CD4-positive, alpha-beta T cell (primary cell): ENCODE data around the gene CSNK1E. TPM values are rescaled to one million over a fixed set of nuclear protein-coding genes. Genes with fewer than 3 reads are reported as not detected.

Experiments used
- ATAC-seq: fragments of 200-7000 bp; cut with Tn5 transposase; one replicate; pipeline ENCODE4 v1.10.0; 2022; ENCODE audit warnings: mild to moderate bottlenecking; ENCODE audit not compliant: poor library complexity
- CTCF ChIA-PET: fragments of 350-600 bp; sonication (Branson Sonifier 250); formaldehyde crosslinking; loops from one replicate; lab custom pipeline; 2021; ENCODE audit warnings: antibody characterized with exemption, inconsistent platforms; lab: Charles Lee
- POLR2A ChIA-PET: fragments of 350-600 bp; sonication (Branson Sonifier 250); formaldehyde crosslinking; loops from one replicate; lab custom pipeline; 2021; ENCODE audit warnings: antibody characterized with exemption, inconsistent platforms; lab: Charles Lee
- DNase-seq, 14 experiments: peaks; one replicate each; pipeline ENCODE4 v3.0.0-alpha.2; 2013 to 2020; ENCODE audit warnings: mixed read lengths in 2 of 14
- H3K27ac ChIP-seq, 2 donors: one replicate each; pipeline versions ENCODE4 v1.5.1 to v1.7.0; 2013; ENCODE audit warnings: low read length in 2 of 2, low read depth in 1 of 2, mild to moderate bottlenecking in 1 of 2
- H3K27me3 ChIP-seq, 2 experiments: 1 replicate in 1 of 2; 2 replicates in 1 of 2; pipeline versions ENCODE4 v1.6.1 to v1.7.0; 2013; ENCODE audit warnings: low read length in 2 of 2, control low read depth in 1 of 2, mild to moderate bottlenecking in 1 of 2, moderate library complexity in 1 of 2; ENCODE audit not compliant: insufficient read depth in 2 of 2, control insufficient read depth in 1 of 2
- H3K36me3 ChIP-seq: one replicate; pipeline ENCODE4 v1.6.1; 2013; ENCODE audit warnings: low read length, control low read depth; ENCODE audit not compliant: insufficient read depth
- H3K4me1 ChIP-seq: one replicate; pipeline ENCODE4 v1.6.1; 2013; ENCODE audit warnings: low read length, control low read depth; ENCODE audit not compliant: insufficient read depth
- H3K4me3 ChIP-seq: one replicate; pipeline ENCODE4 v1.5.1; 2013; ENCODE audit warnings: mild to moderate bottlenecking, low read length, moderate library complexity
- H3K9me3 ChIP-seq, 2 experiments: 1 replicate in 1 of 2; 2 replicates in 1 of 2; pipeline versions ENCODE4 v1.6.1 to v1.7.0; 2013; ENCODE audit warnings: low read length in 2 of 2, mild to moderate bottlenecking in 2 of 2, control low read depth in 1 of 2, moderate library complexity in 1 of 2; ENCODE audit not compliant: control insufficient read depth in 1 of 2, insufficient read depth in 1 of 2
- H3K27ac Mint-ChIP-seq: one replicate; pipeline ENCODE4 v1.8.0; 2020; ENCODE audit warnings: mixed read lengths
- H3K27me3 Mint-ChIP-seq: one replicate; pipeline ENCODE4 v1.8.0; 2021; ENCODE audit warnings: mixed read lengths
- H3K36me3 Mint-ChIP-seq: one replicate; pipeline ENCODE4 v1.8.0; 2021; ENCODE audit warnings: low read depth, mixed read lengths
- H3K4me1 Mint-ChIP-seq: one replicate; pipeline ENCODE4 v1.8.0; 2021; ENCODE audit warnings: low read depth, mixed read lengths
- H3K4me3 Mint-ChIP-seq: one replicate; pipeline ENCODE4 v1.8.0; 2020; ENCODE audit warnings: mild to moderate bottlenecking, mixed read lengths
- H3K9me3 Mint-ChIP-seq: one replicate; pipeline ENCODE4 v1.8.0; 2020; ENCODE audit warnings: mixed read lengths
- CTCF ChIP-seq: fragments of 200-600 bp; IDR thresholded peaks from one replicate; pipeline ENCODE4 v1.8.0; 2022; ENCODE audit warnings: antibody characterized with exemption, mild to moderate bottlenecking
- intact Hi-C, 2 experiments: fragments of 100-400 bp; cut with DNase I in 1 of 2; cut with micrococcal nuclease in 1 of 2; formaldehyde crosslinking; loops; one replicate each; pipeline versions ENCODE4 v1.15.1 to v1.9.0; 2023 to 2025; cut with DNase I, micrococcal nuclease
- total RNA-seq, 174 experiments: library from RNA in 2 of 174; stranded (reverse) in 2 of 174; gene quantifications; one replicate each; pipeline ENCODE4 v1.2.3 and lab custom pipeline; 2021 to 2026

Gene CSNK1E
- total RNA-seq, 2 experiments from 2014 or later = 208 to 217 TPM

DNA sequence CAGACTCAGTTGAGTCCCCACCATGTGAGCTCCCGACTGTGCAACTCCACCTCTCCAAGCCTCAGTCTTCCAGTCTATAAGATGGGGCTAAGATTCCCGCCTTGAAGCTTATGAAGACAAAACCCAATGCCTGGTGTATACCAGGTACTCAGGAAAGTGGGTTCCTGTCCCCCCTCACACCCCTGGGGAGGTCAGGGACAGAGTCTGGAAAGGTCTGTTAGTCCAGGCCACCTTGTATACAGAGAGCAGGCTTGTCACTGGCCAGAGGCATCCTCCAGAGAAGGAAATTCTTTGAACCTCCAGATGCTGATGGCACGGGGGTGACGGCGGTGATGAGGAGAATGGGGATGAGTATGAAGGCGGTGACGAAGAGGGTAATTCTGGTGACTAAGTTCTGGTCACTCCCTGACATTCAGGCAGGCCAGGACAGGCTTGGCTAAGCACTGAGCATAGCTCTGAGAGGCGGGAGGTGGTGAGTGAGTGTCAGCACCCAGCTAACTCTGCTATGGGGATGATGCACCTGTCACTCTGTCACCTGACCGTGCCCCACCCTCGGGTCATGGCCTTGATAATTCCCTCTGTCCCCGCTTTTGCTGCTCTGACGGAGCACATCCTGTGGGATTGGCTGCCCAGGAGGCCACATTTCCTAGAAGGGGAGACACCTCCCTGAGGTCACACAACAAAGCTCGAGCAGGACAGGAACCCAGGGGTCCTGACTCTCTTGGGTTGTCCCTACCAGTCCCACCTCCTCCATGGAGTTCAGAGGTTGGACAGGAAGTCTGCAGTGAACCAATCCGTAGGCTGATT is 30.9 kb upstream of the CSNK1E start:
- POLR2A ChIA-PET = interaction anchor here (1.7 kb wide), 1 partner anchor 33 kb away, joined by 5 read pairs; no protein-coding TSS in a partner anchor

DNA sequence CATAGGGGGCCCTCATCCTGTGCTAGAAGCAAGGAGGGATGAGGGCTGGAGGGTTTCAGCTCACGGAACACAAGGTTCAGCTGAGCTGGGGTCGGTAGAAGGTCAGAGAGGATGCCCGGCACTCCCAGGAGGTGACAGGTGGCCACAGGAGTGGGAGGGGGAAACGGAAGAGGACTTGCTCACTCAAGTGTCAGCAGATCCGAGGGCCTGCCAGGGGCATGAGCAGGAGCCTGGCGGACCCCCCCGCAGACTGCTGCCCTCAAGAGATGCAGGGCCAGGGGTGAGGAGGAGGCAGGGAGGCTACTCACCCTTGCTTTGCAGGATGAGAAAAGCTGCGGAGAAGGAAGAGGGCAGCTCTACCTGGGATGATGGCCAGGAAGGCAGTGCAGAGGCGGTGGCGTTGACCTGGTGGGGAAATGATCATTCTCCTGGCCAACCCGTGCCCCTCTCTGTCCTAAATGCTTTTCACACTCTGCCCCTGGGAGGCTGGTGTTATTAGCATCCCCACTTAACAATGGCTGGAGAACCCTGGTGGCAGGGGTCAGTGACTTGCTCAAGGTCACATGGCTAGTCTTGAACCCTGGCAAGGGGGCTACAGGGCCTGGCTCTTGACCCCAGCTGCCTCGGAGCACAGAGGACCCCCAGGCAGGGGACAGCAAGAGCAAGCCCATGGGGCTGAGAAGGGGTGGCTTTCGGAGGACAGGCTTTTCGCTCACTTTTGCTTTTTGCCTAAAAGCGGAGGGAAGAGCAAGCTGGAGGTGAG is 30.1 kb upstream of the CSNK1E start:
- CTCF ChIA-PET = no interaction called here

More for the DNA sequence above, 30.9 kb upstream of the CSNK1E start:
- Mint-ChIP-seq H3K27ac (no peak overlapping the region), H3K9me3 (no peaks in the 10 kb centered on the region), H3K36me3 (no peaks in the 10 kb centered on the region), H3K27me3 (no peaks in the 10 kb centered on the region), H3K4me1 (no peaks in the 10 kb centered on the region), H3K4me3 (no peak overlapping the region)
- DNase-seq (peak in 1 of 14 experiments; percentile 25), ATAC-seq (no peak)
- no peak for TF ChIP-seq CTCF
- Histone ChIP-seq H3K27ac (no peak overlapping the region), H3K4me3 (no peak overlapping the region), H3K36me3 (no peaks in the 10 kb centered on the region), H3K4me1 (peaks cover 3% of the 10 kb centered on the region), H3K9me3 (no peaks in the 10 kb centered on the region), H3K27me3 (peaks cover 0 to 4% of the 10 kb centered on the region in 2 experiments)
- CTCF ChIA-PET = no interaction called here
- intact Hi-C loops = no loop called here

More for the DNA sequence above, 30.1 kb upstream of the CSNK1E start:
- Mint-ChIP-seq H3K4me1 (no peaks in the 10 kb centered on the region), H3K9me3 (no peaks in the 10 kb centered on the region), H3K27me3 (no peaks in the 10 kb centered on the region), H3K36me3 (no peaks in the 10 kb centered on the region), H3K27ac (no peak overlapping the region), H3K4me3 (no peak overlapping the region)
- ATAC-seq (no peak), DNase-seq (peak in 1 of 14 experiments; percentile 20)
- POLR2A ChIA-PET = interaction anchor here (1.7 kb wide), 1 partner anchor 32 kb away, joined by 5 read pairs; no protein-coding TSS in a partner anchor
- H3K27ac ChIP-seq = no peak overlapping the region
- H3K36me3 ChIP-seq = no peaks in the 10 kb centered on the region
- H3K9me3 ChIP-seq = no peaks in the 10 kb centered on the region
- peaks cover 0 to 4% of the 10 kb centered on the region in 2 experiments for H3K27me3 ChIP-seq
- intact Hi-C loops = no loop called here
- no peak for TF ChIP-seq CTCF
- H3K4me1 ChIP-seq = no peaks in the 10 kb centered on the region
- no peak overlapping the region for H3K4me3 ChIP-seq
